ENCODE data around the gene NOL8.
A peak's percentile ranks its signal among the peaks of the same experiment; 100 is the strongest.

GRCh38 chr9:92324889-92325268 lies 271 bp downstream of the NOL8 start:
- TF ChIP-seq CTCF (tag by site-specific recombination; IDR thresholded peaks at IDR 0.05) = no peak
- TF ChIP-seq, protein P1, sequence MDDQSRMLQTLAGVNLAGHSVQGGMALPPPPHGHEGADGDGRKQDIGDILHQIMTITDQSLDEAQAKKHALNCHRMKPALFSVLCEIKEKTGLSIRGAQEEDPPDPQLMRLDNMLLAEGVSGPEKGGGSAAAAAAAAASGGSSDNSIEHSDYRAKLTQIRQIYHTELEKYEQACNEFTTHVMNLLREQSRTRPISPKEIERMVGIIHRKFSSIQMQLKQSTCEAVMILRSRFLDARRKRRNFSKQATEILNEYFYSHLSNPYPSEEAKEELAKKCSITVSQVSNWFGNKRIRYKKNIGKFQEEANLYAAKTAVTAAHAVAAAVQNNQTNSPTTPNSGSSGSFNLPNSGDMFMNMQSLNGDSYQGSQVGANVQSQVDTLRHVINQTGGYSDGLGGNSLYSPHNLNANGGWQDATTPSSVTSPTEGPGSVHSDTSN (CRISPR knock-in tag; IDR thresholded peaks at IDR 0.05) = no peak
- TF ChIP-seq ZNF623 (tag by site-specific recombination; IDR thresholded peaks at IDR 0.05) = no peak
- peak; percentile 46 for TF ChIP-seq ZNF335 (tag by site-specific recombination; conservative IDR thresholded peaks at IDR 0.05)
- TF ChIP-seq YY1 (tag by site-specific recombination; IDR thresholded peaks at IDR 0.05) = no peak
- TF ChIP-seq, protein P2, sequence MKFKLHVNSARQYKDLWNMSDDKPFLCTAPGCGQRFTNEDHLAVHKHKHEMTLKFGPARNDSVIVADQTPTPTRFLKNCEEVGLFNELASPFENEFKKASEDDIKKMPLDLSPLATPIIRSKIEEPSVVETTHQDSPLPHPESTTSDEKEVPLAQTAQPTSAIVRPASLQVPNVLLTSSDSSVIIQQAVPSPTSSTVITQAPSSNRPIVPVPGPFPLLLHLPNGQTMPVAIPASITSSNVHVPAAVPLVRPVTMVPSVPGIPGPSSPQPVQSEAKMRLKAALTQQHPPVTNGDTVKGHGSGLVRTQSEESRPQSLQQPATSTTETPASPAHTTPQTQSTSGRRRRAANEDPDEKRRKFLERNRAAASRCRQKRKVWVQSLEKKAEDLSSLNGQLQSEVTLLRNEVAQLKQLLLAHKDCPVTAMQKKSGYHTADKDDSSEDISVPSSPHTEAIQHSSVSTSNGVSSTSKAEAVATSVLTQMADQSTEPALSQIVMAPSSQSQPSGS (tag by site-specific recombination; IDR thresholded peaks at IDR 0.05; ENCODE audit: low read depth) = no peak
- no peak for TF ChIP-seq ZNF324 (tag by site-specific recombination; IDR thresholded peaks at IDR 0.05)
- TF ChIP-seq ZNF138 (tag by site-specific recombination; IDR thresholded peaks at IDR 0.05; ENCODE audit: borderline replicate concordance) = no peak
- TF ChIP-seq ZNF350 (tag by site-specific recombination; IDR thresholded peaks at IDR 0.05) = no peak

All from HEK293 (cell line).